Endothelial cell of umbilical vein (primary cell): Measurements from ENCODE around the gene TFAP2D. TPM values are rescaled to one million over a fixed set of nuclear protein-coding genes. Genes with fewer than 3 reads are reported as not detected.

Experiments used
- BruUV-seq: library from RNA; stranded (reverse); fragments of 400-500 nt; replicated peaks from 2 replicates; lab custom pipeline; 2021; lab: Mats Ljungman, UMichigan
- CTCF ChIA-PET: fragments of 300-600, 350-600 bp; sonication (Branson Sonifier 250); formaldehyde crosslinking; loops from one replicate; lab custom pipeline; 2021; ENCODE audit warnings: antibody characterized with exemption, inconsistent platforms; lab: Charles Lee
- POLR2A ChIA-PET: fragments of 300-600, 350-600 bp; sonication (Branson Sonifier 250); formaldehyde crosslinking; loops from one replicate; lab custom pipeline; 2021; ENCODE audit warnings: antibody characterized with exemption, inconsistent platforms; lab: Charles Lee
- DNase-seq: peaks from one replicate; pipeline ENCODE4 v3.0.0-alpha.2; 2011; ENCODE audit warnings: low read depth, low spot score
- FAIRE-seq: peaks from 2 replicates; lab custom pipeline; 2011; peaks lifted over from hg19 to GRCh38; lab: Jason Lieb, UNC
- H2AFZ ChIP-seq: 2 replicates; pipeline ENCODE4 v1.6.0; 2012; ENCODE audit warnings: low read depth, low read length, control low read depth, inconsistent platforms
- H3K27ac ChIP-seq: 2 replicates; pipeline ENCODE4 v1.5.1; 2011; ENCODE audit warnings: low read depth, mild to moderate bottlenecking, control low read depth, low read length, moderate library complexity; ENCODE audit not compliant: insufficient read depth
- H3K27me3 ChIP-seq, 2 experiments: 2 replicates each; pipeline versions ENCODE4 v1.6.0 to v1.6.1; 2011; ENCODE audit warnings: low read length in 2 of 2, mixed read lengths in 1 of 2; ENCODE audit not compliant: control insufficient read depth in 2 of 2, insufficient read depth in 2 of 2
- H3K36me3 ChIP-seq, 2 experiments: 2 replicates in 1 of 2; 3 replicates in 1 of 2; pipeline ENCODE4 v1.5.1; 2011; ENCODE audit warnings: low read length in 2 of 2, mild to moderate bottlenecking in 1 of 2, moderate library complexity in 1 of 2; ENCODE audit not compliant: control insufficient read depth in 2 of 2, insufficient read depth in 2 of 2; ENCODE audit errors: extremely low read depth in 1 of 2
- H3K4me1 ChIP-seq: 3 replicates; pipeline ENCODE4 v1.5.1; 2011; ENCODE audit warnings: mild to moderate bottlenecking, low read length; ENCODE audit not compliant: control insufficient read depth, insufficient read depth; ENCODE audit errors: extremely low read depth
- H3K4me2 ChIP-seq: 2 replicates; pipeline ENCODE4 v1.6.1; 2011; ENCODE audit warnings: low read length, control low read depth, mixed read lengths; ENCODE audit not compliant: insufficient read depth
- H3K4me3 ChIP-seq, 3 experiments: fragments of 200-600 bp in 1 of 3; sonication (generic), shearing (Covaris generic) in 1 of 3; replicated peaks in 1 of 3; 2 replicates each; pipeline ENCODE4 v1.5.1; 2011 to 2016; ENCODE audit warnings: control low read depth in 3 of 3, low read length in 3 of 3, mild to moderate bottlenecking in 2 of 3, inconsistent platforms in 1 of 3, low read depth in 1 of 3, moderate library complexity in 1 of 3; ENCODE audit not compliant: insufficient read depth in 1 of 3
- H3K79me2 ChIP-seq: 2 replicates; pipeline ENCODE4 v1.6.0; 2012; ENCODE audit warnings: low read length, inconsistent platforms; ENCODE audit not compliant: control insufficient read depth, insufficient read depth
- H3K9ac ChIP-seq: replicated peaks from 2 replicates; pipeline ENCODE3; 2011; ENCODE audit warnings: low read length, control low read depth; ENCODE audit not compliant: insufficient read depth; ENCODE audit errors: extremely low read depth
- H3K9me1 ChIP-seq: replicated peaks from 3 replicates; pipeline ENCODE4 v1.6.0; 2011; ENCODE audit warnings: mild to moderate bottlenecking, low read length; ENCODE audit not compliant: control insufficient read depth, insufficient read depth; ENCODE audit errors: extremely low read depth
- H3K9me3 ChIP-seq: replicated peaks from 2 replicates; pipeline ENCODE4 v1.5.1; 2012; ENCODE audit warnings: low read length, inconsistent platforms; ENCODE audit not compliant: control insufficient read depth, insufficient read depth
- H4K20me1 ChIP-seq: replicated peaks from 2 replicates; pipeline ENCODE3; 2011; ENCODE audit warnings: mild to moderate bottlenecking, low read length; ENCODE audit not compliant: control insufficient read depth, insufficient read depth; ENCODE audit errors: extremely low read depth
- EZH2 ChIP-seq: IDR thresholded peaks from 2 replicates; pipeline ENCODE4 v1.6.1; 2012; ENCODE audit warnings: borderline replicate concordance, low read depth, mild to moderate bottlenecking, moderate library complexity, low read length, inconsistent platforms; ENCODE audit not compliant: severe bottlenecking
- FOS ChIP-seq: IDR thresholded peaks from 2 replicates; pipeline ENCODE4 v1.6.1; 2011; ENCODE audit warnings: mild to moderate bottlenecking, low read length, moderate library complexity, borderline replicate concordance; ENCODE audit not compliant: insufficient read depth
- GATA2 ChIP-seq: IDR thresholded peaks from 2 replicates; pipeline ENCODE4 v1.7.0; 2011; ENCODE audit warnings: low read depth, mild to moderate bottlenecking, moderate library complexity, mixed read lengths, low read length; ENCODE audit not compliant: insufficient read length, insufficient read depth
- JUN ChIP-seq: IDR thresholded peaks from 2 replicates; pipeline ENCODE4 v1.6.1; 2011; ENCODE audit warnings: borderline replicate concordance, low read depth; ENCODE audit not compliant: insufficient read length, insufficient read depth
- MYC ChIP-seq: IDR thresholded peaks from one replicate; pipeline ENCODE4 v1.6.1; 2011; ENCODE audit warnings: mild to moderate bottlenecking, low read depth, low read length
- POLR2A ChIP-seq: IDR thresholded peaks from 2 replicates; pipeline ENCODE4 v1.6.1; 2012; ENCODE audit warnings: low read depth, mild to moderate bottlenecking, control low read depth, low read length
- POLR2AphosphoS5 ChIP-seq: IDR thresholded peaks from 2 replicates; pipeline ENCODE4 v1.6.1; 2012; ENCODE audit warnings: low read depth, mild to moderate bottlenecking, control low read depth, low read length, moderate library complexity; ENCODE audit not compliant: insufficient read depth
- dilution Hi-C: fragments of 300-500 bp; cut with MboI; formaldehyde crosslinking; loops from one replicate; pipeline ENCODE4 v1.15.0; 2019; ENCODE audit warnings: low sequenced_read_pairs; ENCODE audit not compliant: extremely low pct_ligation_motif_present
- intact Hi-C: fragments of 100-400 bp; cut with micrococcal nuclease; formaldehyde crosslinking; loops from one replicate; pipeline ENCODE4 v1.10.0; 2022
- polyA plus RNA-seq, 4 experiments: library from polyadenylated mRNA; depleted of rRNA in 3 of 4; stranded (reverse) in 3 of 4; unstranded in 1 of 4; fragments of >200 nt; gene quantifications; 2 replicates each; pipeline versions ENCODE4 v1.2.1 to v1.2.3, GENCODE V29; 2011 to 2012; ENCODE audit warnings: missing spikeins in 1 of 4
- total RNA-seq: library from RNA; stranded (reverse); gene quantifications from 2 replicates; pipeline ENCODE4 v1.2.3, GENCODE V29; 2021
- TF ChIP-seq, protein P1 (sequence below), 2 donors: IDR thresholded peaks; 1 replicate in 1 of 2; 2 replicates in 1 of 2; pipeline ENCODE4 v1.5.1; 2011; ENCODE audit warnings: low read length in 2 of 2, mild to moderate bottlenecking in 2 of 2, moderate library complexity in 2 of 2, control low read depth in 1 of 2, inconsistent platforms in 1 of 2, low read depth in 1 of 2; ENCODE audit not compliant: insufficient read depth in 1 of 2; ENCODE audit errors: extremely low read depth in 1 of 2
- TF ChIP-seq, protein P2 (sequence below): IDR thresholded peaks from 2 replicates; pipeline ENCODE4 v1.6.1; 2011; ENCODE audit not compliant: insufficient read depth, insufficient read length

Gene TFAP2D
- total and polyA plus RNA-seq, 2 donors (not counting 3 experiments of a cell fraction or from before 2014, with no cell fraction given), result not detected

DNA sequence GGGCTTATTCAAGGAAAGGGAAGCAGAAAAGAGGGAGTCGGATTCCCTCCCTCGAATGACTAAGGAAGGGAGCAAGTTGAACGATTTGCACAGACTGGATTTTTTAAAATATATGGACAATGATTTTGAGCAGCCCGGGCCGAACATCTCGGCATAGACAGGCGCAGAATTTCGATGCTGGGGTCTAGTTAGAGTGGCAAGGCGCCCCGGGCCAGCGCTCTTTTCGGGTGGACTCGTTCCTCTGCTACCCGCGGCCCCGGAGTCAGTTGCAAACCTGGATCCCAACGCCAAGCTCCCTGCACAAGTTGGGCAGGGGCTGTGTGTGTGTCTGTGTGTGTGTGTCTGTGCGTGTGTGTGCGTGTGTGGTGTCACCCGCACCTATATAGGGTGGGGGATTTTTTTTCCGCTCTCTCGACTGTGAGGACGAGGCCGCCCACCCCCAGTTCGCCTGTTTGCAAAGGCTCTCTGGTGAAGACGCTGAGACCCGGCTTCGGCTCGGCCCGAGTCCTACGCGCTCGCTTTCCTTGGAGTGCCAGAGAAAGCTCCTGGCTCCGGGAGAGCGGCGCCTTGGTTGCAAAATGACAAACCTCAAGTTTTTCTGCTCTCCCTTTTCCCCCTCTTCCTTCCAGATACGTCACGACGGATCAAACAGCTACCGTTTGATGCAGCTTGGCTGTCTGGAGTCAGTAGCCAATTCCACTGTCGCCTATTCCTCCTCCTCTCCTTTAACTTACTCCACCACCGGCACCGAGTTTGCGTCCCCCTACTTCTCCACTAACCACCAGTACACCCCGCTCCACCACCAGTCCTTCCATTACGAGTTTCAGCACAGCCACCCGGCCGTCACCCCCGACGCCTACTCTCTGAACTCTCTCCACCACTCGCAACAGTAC lies 1.4 kb downstream of the TFAP2D start:
- Histone ChIP-seq H2AFZ (no peak overlapping the region), H3K27me3 (peaks cover 62 to 83% of the 10 kb centered on the region in 2 experiments), H3K79me2 (no peaks in the 10 kb centered on the region), H3K4me1 (no peaks in the 10 kb centered on the region), H3K36me3 (no peaks in the 10 kb centered on the region), H3K9ac (no peak overlapping the region), H3K9me3 (no peaks in the 10 kb centered on the region), H3K27ac (no peak overlapping the region), H3K4me2 (no peak overlapping the region), H3K9me1 (no peaks in the 10 kb centered on the region), H4K20me1 (no peaks in the 10 kb centered on the region), H3K4me3 (no peak overlapping the region)
- intact Hi-C loops (no loop called here), dilution Hi-C loops (no loop called here)
- CTCF ChIA-PET, result no interaction called here
- FAIRE-seq, result no peak
- BruUV-seq, result no TSS peak
- DNase-seq, result no peak
- POLR2A ChIA-PET, result no interaction called here
- TF ChIP-seq FOS (no peak), EZH2 (peak; percentile 91)

DNA sequence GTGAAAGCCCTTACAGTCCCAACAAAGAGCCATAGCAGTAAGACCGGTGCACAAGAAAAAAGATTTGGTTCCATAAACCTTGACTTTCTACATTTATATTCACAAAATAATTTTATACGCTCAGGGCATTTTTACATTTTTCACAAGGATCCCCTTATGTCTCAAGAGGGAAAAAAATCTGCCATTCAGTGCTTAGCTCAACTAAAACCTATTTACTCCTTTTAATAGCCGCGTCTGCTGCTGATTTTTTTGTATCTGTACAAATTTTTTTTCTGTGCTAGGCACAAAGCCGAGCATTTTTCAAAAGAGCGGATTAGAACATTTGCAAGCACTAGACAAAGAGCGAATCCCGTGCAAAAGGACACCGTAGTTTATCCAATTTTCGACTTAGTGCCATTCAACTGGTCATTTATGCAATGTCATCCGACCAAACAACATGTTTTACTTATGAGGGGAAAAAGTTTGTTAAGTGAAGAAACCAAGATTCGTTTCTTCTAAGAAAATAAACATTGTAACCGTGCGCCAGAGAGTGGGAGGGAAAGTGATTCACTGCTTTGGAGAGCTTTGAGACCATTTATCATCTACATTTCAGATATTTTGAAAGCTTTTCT lies 3.7 kb downstream of the TFAP2D start:
- H3K4me3 ChIP-seq, result no peak overlapping the region
- dilution Hi-C loops (no loop called here), intact Hi-C loops (no loop called here)
- no peak overlapping the region for H3K4me2 ChIP-seq
- H3K27ac ChIP-seq, result no peak overlapping the region
- H2AFZ ChIP-seq, result no peak overlapping the region
- no peaks in the 10 kb centered on the region for H4K20me1 ChIP-seq
- H3K27me3 ChIP-seq, result peaks cover 60 to 76% of the 10 kb centered on the region in 2 experiments
- no peaks in the 10 kb centered on the region for H3K36me3 ChIP-seq
- H3K4me1 ChIP-seq, result no peaks in the 10 kb centered on the region
- TF ChIP-seq EZH2 (no peak), GATA2 (no peak), POLR2AphosphoS5 (no peak), MYC (no peak), JUN (no peak), FOS (no peak), POLR2A (no peak)
- TF ChIP-seq, protein P1, sequence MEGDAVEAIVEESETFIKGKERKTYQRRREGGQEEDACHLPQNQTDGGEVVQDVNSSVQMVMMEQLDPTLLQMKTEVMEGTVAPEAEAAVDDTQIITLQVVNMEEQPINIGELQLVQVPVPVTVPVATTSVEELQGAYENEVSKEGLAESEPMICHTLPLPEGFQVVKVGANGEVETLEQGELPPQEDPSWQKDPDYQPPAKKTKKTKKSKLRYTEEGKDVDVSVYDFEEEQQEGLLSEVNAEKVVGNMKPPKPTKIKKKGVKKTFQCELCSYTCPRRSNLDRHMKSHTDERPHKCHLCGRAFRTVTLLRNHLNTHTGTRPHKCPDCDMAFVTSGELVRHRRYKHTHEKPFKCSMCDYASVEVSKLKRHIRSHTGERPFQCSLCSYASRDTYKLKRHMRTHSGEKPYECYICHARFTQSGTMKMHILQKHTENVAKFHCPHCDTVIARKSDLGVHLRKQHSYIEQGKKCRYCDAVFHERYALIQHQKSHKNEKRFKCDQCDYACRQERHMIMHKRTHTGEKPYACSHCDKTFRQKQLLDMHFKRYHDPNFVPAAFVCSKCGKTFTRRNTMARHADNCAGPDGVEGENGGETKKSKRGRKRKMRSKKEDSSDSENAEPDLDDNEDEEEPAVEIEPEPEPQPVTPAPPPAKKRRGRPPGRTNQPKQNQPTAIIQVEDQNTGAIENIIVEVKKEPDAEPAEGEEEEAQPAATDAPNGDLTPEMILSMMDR (IDR thresholded peaks at IDR 0.05; ENCODE audit: extremely low read depth in 1 of 2, insufficient read depth in 1 of 2, low read depth in 1 of 2, low read length in 2 of 2), result no peak
- TF ChIP-seq, protein P2, sequence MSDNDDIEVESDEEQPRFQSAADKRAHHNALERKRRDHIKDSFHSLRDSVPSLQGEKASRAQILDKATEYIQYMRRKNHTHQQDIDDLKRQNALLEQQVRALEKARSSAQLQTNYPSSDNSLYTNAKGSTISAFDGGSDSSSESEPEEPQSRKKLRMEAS, result no peak
- no peaks in the 10 kb centered on the region for H3K9me3 ChIP-seq
- DNase-seq (no peak), FAIRE-seq (no peak)
- POLR2A ChIA-PET, result no interaction called here
- no peaks in the 10 kb centered on the region for H3K79me2 ChIP-seq
- no peak overlapping the region for H3K9ac ChIP-seq
- CTCF ChIA-PET, result no interaction called here
- no TSS peak for BruUV-seq
- H3K9me1 ChIP-seq, result no peaks in the 10 kb centered on the region
